ENCODE measurements around the gene SDCCAG8.

DNA sequence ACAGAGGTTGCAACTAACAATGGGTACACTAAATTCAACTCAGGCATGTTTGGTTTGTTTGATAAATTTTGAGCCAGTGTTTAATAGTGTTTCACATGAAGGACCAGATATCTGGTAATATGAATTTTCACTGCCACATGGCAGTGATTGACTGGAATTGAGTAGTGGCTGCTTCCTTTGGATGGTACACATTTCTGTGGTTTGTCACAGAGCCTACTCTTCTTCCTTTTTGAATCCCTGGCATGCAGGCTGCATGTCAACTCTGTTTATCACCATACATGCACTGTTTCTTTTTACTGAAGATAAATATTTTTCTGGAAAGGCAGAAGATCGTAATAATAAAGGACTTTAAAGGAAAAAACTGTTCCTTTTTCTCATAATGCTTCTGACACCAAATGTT, 35.5 kb downstream of the SDCCAG8 start:
- TF ChIP-seq ZBTB26 (tag by site-specific recombination; optimal IDR thresholded peaks at IDR 0.05) (no peak), ZFP69B (tag by site-specific recombination; IDR thresholded peaks at IDR 0.05) (no peak), CTCF (tag by site-specific recombination; IDR thresholded peaks at IDR 0.05) (no peak), KLF1 (tag by site-specific recombination; IDR thresholded peaks at IDR 0.05) (no peak), ZNF292 (tag by site-specific recombination; IDR thresholded peaks at IDR 0.05; ENCODE audit: borderline replicate concordance, low read depth) (no peak), ZSCAN30 (tag by site-specific recombination; IDR thresholded peaks at IDR 0.05) (no peak), ZNF274 (IDR thresholded peaks at IDR 0.05; ENCODE audit: low read length) (no peak), ZNF274 (tag by site-specific recombination; IDR thresholded peaks at IDR 0.05; ENCODE audit: borderline replicate concordance) (no peak)
- TF ChIP-seq, protein P1, sequence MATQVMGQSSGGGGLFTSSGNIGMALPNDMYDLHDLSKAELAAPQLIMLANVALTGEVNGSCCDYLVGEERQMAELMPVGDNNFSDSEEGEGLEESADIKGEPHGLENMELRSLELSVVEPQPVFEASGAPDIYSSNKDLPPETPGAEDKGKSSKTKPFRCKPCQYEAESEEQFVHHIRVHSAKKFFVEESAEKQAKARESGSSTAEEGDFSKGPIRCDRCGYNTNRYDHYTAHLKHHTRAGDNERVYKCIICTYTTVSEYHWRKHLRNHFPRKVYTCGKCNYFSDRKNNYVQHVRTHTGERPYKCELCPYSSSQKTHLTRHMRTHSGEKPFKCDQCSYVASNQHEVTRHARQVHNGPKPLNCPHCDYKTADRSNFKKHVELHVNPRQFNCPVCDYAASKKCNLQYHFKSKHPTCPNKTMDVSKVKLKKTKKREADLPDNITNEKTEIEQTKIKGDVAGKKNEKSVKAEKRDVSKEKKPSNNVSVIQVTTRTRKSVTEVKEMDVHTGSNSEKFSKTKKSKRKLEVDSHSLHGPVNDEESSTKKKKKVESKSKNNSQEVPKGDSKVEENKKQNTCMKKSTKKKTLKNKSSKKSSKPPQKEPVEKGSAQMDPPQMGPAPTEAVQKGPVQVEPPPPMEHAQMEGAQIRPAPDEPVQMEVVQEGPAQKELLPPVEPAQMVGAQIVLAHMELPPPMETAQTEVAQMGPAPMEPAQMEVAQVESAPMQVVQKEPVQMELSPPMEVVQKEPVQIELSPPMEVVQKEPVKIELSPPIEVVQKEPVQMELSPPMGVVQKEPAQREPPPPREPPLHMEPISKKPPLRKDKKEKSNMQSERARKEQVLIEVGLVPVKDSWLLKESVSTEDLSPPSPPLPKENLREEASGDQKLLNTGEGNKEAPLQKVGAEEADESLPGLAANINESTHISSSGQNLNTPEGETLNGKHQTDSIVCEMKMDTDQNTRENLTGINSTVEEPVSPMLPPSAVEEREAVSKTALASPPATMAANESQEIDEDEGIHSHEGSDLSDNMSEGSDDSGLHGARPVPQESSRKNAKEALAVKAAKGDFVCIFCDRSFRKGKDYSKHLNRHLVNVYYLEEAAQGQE (tag by site-specific recombination; IDR thresholded peaks at IDR 0.05): no peak

All from HEK293 (cell line).